GM12892 (cell line): ENCODE data around the gene TREM1.

Source experiments
- POLR2A ChIP-seq: IDR thresholded peaks from 2 replicates; pipeline ENCODE4 v1.6.1; 2011; ENCODE audit warnings: low read depth, low read length, control low read depth
- POLR2AphosphoS5 ChIP-seq: IDR thresholded peaks from 2 replicates; pipeline ENCODE4 v1.6.1; 2011; ENCODE audit warnings: low read depth, low read length, control low read depth
- TAF1 ChIP-seq: IDR thresholded peaks from 2 replicates; pipeline ENCODE4 v1.6.1; 2011; ENCODE audit warnings: low read depth, mild to moderate bottlenecking, control low read depth, low read length, borderline replicate concordance

GRCh38 chr6:41256383-41256782, 30.1 kb downstream of the TREM1 start:
- TF ChIP-seq POLR2A: no peak
- TF ChIP-seq POLR2AphosphoS5: no peak
- no peak for TF ChIP-seq TAF1
